Testis (tissue), 3 donors: Measurements from ENCODE around the gene TSEN2. TPM values are rescaled to one million over a fixed set of nuclear protein-coding genes. Genes with fewer than 3 reads are reported as not detected.

Source experiments
- DNase-seq: peaks from one replicate; pipeline ENCODE4 v3.0.0-alpha.2; 2019
- H3K27ac ChIP-seq, 2 donors: fragments of 200-600 bp; sonication (generic); one replicate each; pipeline ENCODE4 v1.5.1; 2019
- H3K27me3 ChIP-seq: fragments of 200-600 bp; sonication (generic); one replicate; pipeline ENCODE4 v1.5.1; 2019
- H3K36me3 ChIP-seq: fragments of 200-600 bp; sonication (generic); one replicate; pipeline ENCODE4 v1.5.1; 2017; ENCODE audit warnings: low read depth; ENCODE audit errors: missing control alignments
- H3K4me1 ChIP-seq: fragments of 200-600 bp; sonication (generic); one replicate; pipeline ENCODE4 v1.5.1; 2019
- H3K4me3 ChIP-seq, 2 donors: fragments of 200-600 bp; sonication (generic); one replicate each; pipeline ENCODE4 v1.5.1; 2017 to 2019
- H3K9me3 ChIP-seq: fragments of 200-600 bp; sonication (generic); one replicate; pipeline ENCODE4 v1.5.1; 2017
- POLR2A ChIP-seq: fragments of 450-650 bp; IDR thresholded peaks from one replicate; pipeline ENCODE4 v1.6.1; 2017; ENCODE audit warnings: antibody characterized with exemption, mild to moderate bottlenecking, moderate library complexity
- WGBS, 2 donors: methylation state at CpG; one replicate each; pipeline ENCODE4 v1.1.5; 2018; 5-methylcytosine and 5-hydroxymethylcytosine counted together
- intact Hi-C: fragments of 100-400 bp; cut with DNase I; formaldehyde crosslinking; loops from one replicate; pipeline ENCODE4 v1.15.1; 2023; ENCODE audit warnings: low total_unique reads
- polyA plus RNA-seq: library from polyadenylated mRNA; stranded (reverse); fragments of 350-450 nt; fragmentation: Illumina TruSeq; extraction: RNeasy Lipid Tissue Mini Kit (QIAGEN cat#74804); gene quantifications from one replicate; pipeline ENCODE4 v1.2.3, GENCODE V29; 2014; ENCODE audit warnings: low read depth, low replicate concordance; ENCODE audit not compliant: insufficient read depth
- total RNA-seq, 2 donors: library from RNA; depleted of rRNA; stranded (reverse); fragments of >200 nt; gene quantifications; one replicate each; pipeline ENCODE4 v1.2.3, GENCODE V29; 2016
- TF ChIP-seq, protein P1 (sequence below), 3 experiments: fragments of 450-650 bp in 2 of 3; fragments of 200-600 bp in 1 of 3; sonication (generic) in 1 of 3; IDR thresholded peaks; one replicate each; pipeline ENCODE4 v1.5.1; 2016 to 2019; ENCODE audit warnings: antibody characterized with exemption in 3 of 3, mild to moderate bottlenecking in 2 of 3, moderate library complexity in 1 of 3

TSEN2 gene
- total and polyA plus RNA-seq, 3 donors from 2014 or later: 17.0 to 26.8 (median 25.3) TPM

DNA sequence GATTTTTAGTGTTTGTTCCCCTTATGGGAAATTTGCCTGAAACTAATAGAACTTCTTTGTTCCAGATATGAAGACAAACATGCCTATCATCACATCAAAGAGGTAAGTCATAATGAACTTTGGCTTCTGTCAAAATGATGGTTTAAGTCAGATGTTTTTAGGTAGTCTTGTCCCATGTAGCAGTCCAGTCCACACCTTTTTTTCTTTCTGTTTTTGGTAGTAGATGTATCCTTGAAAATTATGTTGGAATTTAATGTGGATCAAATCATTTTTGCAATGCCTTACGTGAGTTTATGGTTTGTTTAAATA, 12.1 kb downstream of the TSEN2 start:
- H3K27ac ChIP-seq: no peak overlapping the region
- no peaks in the 10 kb centered on the region for H3K27me3 ChIP-seq
- no peaks in the 10 kb centered on the region for H3K4me1 ChIP-seq
- H3K9me3 ChIP-seq: no peaks in the 10 kb centered on the region
- intact Hi-C loops: no loop called here
- no peak for DNase-seq
- no peak overlapping the region for H3K4me3 ChIP-seq
- H3K36me3 ChIP-seq: no peaks in the 10 kb centered on the region
- TF ChIP-seq, protein P1, sequence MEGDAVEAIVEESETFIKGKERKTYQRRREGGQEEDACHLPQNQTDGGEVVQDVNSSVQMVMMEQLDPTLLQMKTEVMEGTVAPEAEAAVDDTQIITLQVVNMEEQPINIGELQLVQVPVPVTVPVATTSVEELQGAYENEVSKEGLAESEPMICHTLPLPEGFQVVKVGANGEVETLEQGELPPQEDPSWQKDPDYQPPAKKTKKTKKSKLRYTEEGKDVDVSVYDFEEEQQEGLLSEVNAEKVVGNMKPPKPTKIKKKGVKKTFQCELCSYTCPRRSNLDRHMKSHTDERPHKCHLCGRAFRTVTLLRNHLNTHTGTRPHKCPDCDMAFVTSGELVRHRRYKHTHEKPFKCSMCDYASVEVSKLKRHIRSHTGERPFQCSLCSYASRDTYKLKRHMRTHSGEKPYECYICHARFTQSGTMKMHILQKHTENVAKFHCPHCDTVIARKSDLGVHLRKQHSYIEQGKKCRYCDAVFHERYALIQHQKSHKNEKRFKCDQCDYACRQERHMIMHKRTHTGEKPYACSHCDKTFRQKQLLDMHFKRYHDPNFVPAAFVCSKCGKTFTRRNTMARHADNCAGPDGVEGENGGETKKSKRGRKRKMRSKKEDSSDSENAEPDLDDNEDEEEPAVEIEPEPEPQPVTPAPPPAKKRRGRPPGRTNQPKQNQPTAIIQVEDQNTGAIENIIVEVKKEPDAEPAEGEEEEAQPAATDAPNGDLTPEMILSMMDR (IDR thresholded peaks at IDR 0.05): no peak
- TF ChIP-seq POLR2A: no peak
- 94 to 95% methylated on average over 1 of the region's 1 CpG for WGBS, 2 donors

DNA sequence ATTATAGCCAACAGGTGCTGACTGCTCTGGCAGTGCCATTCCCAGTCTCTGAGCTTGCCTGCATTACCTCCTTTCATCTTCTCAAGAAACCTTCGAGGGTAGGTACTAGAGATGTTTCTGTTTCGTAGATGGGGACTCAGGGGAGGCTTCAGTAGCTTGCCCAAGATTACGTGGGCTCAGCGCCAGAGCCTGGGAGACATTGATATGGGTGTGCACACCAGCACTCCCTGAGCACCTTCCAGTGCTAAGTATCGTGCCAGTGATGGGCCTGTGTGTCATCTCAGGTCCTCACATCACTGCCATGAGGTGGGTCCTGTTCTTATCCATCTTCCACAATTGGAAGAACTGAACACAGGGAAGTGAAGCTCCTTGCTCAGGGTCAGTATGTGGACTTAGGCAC, 15.2 kb downstream of the TSEN2 start:
- no peak overlapping the region for H3K4me3 ChIP-seq
- TF ChIP-seq, protein P1 (IDR thresholded peaks at IDR 0.05): no peak
- TF ChIP-seq POLR2A: no peak
- no peak for DNase-seq
- H3K27ac ChIP-seq: no peak overlapping the region
- no peaks in the 10 kb centered on the region for H3K27me3 ChIP-seq
- intact Hi-C loops: no loop called here
- no peaks in the 10 kb centered on the region for H3K9me3 ChIP-seq
- no peaks in the 10 kb centered on the region for H3K4me1 ChIP-seq
- 80 to 93% methylated on average over 2 to 5 of the region's 5 CpGs for WGBS, 2 donors
- no peaks in the 10 kb centered on the region for H3K36me3 ChIP-seq

DNA sequence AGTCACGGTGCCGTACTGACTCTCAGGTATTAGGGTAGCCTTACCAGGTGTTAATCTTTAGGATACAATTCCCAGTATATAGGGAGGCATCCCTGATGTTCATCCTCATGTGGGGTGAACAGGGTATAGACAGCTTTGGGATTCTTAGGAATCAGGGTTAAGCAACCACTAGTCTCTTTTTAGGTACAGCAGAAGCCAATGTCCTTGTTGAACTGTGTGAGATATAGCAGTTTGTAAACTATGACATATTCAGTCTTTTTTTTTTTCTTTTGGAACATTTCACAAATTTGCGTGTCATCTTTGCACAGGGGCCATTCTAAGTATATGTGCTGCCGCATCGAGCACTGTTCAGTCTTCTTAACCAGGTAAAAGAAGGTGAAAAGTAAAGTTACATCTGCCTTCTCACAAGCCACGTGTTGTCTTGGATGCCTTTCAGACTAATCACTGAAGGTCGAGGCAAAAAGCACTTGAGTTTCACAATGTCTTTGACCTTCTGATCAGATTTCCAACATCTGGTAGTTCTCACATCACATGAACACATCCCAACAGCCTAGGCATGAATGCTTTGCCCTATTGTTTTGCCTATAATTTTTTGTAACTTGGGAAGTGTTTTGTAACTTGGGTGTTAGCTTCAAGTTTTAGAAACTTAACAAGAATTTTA, 17.2 kb downstream of the TSEN2 start:
- 80 to 84% methylated on average over 7 of the region's 7 CpGs for WGBS, 2 donors
- Histone ChIP-seq H3K4me1 (no peaks in the 10 kb centered on the region), H3K9me3 (no peaks in the 10 kb centered on the region), H3K36me3 (no peaks in the 10 kb centered on the region), H3K4me3 (no peak overlapping the region), H3K27me3 (no peaks in the 10 kb centered on the region), H3K27ac (no peak overlapping the region)
- TF ChIP-seq, protein P1 (IDR thresholded peaks at IDR 0.05): no peak
- no peak for TF ChIP-seq POLR2A
- intact Hi-C loops: no loop called here
- DNase-seq: no peak

GRCh38 chr3:12503126-12503957, 19.1 kb downstream of the TSEN2 start:
- 93 to 94% methylated on average over 18 of the region's 18 CpGs for WGBS, 2 donors
- H3K27me3 ChIP-seq: no peaks in the 10 kb centered on the region
- no peaks in the 10 kb centered on the region for H3K36me3 ChIP-seq
- no peak for DNase-seq
- TF ChIP-seq POLR2A: no peak
- TF ChIP-seq, protein P1 (IDR thresholded peaks at IDR 0.05): no peak
- intact Hi-C loops: no loop called here
- H3K4me3 ChIP-seq: no peak overlapping the region
- H3K27ac ChIP-seq: no peak overlapping the region
- no peaks in the 10 kb centered on the region for H3K9me3 ChIP-seq
- H3K4me1 ChIP-seq: no peaks in the 10 kb centered on the region
